HG03432 (cell line): ENCODE results near the gene FMN1.

Experiments
- ATAC-seq: cut with Tn5 transposase; IDR thresholded peaks from one replicate; pipeline ENCODE4 v1.9.1; 2021; ENCODE audit warnings: mild to moderate bottlenecking, moderate library complexity; ENCODE audit not compliant: unreplicated experiment

Gene FMN1

GRCh38 chr15:33194704-33195670 is at the start of gene FMN1:
Gene FMN1, minus strand, starts transcription at chr15:33194714. Its CDS starts 39,800 bp downstream, at chr15:33154914.
- ATAC-seq, result peak; percentile 98

GRCh38 chr15:33243869-33244268 is 49.4 kb upstream of the FMN1 start:
- no peak for ATAC-seq

GRCh38 chr15:33243393-33243792 is 48.9 kb upstream of the FMN1 start:
- ATAC-seq, result no peak

GRCh38 chr15:33242669-33243191 is 48.2 kb upstream of the FMN1 start:
- ATAC-seq, result no peak

DNA sequence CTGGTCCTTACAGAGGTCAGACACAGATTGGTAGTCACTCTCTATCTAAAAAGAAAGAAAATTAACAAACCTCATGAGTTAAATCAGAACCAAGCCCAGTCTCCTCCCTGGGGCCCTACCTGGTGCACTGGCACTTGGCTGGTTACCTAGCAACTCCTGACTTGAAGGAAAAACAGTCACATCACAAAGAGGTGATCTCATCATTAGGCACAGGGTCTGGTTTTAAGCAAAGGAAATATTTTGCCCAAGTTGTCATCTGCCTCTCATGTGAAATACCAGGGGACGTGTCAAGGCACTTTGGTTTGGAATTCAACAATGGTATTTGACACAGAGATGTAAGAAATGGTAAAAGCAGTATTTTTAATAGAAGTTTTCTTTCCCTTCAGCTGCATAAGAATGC is 47.7 kb upstream of the FMN1 start:
- ATAC-seq, result no peak

- no peak for ATAC-seq
Measured at GRCh38 chr15:33236841-33237509, 42.5 kb upstream of the FMN1 start.

- ATAC-seq, result no peak
Measured at GRCh38 chr15:33234020-33234461, 39.5 kb upstream of the FMN1 start.

DNA sequence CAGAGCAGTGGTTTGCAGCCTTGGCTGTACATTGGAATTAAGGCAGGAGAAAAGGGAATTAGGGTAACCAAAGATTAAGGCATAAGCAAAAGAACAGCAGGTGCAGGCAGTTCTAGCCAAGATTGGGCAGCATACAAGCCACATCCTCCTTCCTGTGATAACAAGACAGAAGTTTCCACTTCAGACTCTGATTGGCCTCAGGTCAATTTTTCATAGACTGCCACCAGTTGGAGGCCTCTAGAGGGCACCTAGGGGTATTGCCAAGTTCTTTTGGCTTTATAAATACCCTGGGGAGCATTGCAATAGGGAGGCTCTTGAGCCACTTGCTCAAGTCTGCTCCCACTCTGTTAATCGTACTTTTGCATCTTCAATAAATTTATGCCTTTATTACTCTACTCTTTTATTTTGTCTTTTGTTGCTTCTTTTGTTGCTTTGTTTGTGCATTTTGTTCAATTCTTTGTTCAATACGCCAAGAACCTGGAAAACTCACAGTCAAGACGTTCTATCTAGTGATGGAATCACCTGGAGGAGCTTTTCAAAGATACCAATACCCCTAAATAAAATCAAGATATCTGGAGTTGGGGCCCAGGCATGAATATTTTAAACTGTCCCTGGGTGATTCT is 32.2 kb upstream of the FMN1 start:
- ATAC-seq, result peak; percentile 79

- no peak for ATAC-seq
Measured at GRCh38 chr15:33218071-33218491, 23.6 kb upstream of the FMN1 start.

DNA sequence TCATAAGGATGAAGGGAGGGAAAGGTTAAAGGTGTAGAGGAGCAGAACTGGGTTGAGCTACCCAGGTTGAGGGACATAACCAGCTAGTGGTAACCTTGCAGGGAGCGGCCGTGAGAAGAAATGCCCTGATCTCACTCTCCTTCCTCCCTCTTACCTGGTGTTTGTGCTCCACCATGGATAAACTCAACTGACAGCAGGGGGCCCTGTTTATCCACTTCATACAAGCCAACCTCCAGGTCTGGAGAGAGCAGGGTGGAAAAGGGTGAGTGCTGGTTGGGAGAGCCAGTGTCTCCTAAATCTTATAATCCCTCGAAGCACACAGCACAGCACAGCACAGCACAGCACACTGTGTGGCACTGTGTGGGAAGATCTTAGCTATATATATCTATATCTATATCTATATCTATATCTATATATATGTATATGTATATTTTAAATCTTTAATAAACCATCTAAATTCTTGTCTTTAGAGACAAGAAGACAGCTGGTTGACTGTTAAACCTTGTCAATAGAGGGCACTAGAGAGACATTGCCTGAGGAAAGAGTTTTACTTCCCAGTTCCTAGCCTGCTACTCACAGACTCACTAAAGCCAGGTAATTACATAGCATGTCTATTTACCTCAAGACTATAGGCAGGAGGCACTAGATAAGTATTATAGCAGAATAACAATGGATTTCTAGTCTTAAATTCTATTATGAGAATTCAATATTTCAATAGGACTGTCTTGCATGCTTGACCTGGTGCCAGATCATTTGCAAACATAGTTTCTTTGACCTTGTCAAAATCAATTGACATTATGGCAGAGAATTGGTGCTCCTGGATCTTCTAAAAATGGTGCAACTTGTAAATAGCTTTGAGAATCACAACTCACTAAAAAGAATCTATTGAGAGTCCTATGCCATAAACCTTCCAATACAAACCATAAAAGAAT is 21.7 kb upstream of the FMN1 start:
- ATAC-seq, result no peak

- no peak for ATAC-seq
Measured at GRCh38 chr15:33211176-33211808, 16.8 kb upstream of the FMN1 start.

- no peak for ATAC-seq
Measured at GRCh38 chr15:33209575-33210481, 15.3 kb upstream of the FMN1 start.

GRCh38 chr15:33207646-33208045 is 13.1 kb upstream of the FMN1 start:
- no peak for ATAC-seq

DNA sequence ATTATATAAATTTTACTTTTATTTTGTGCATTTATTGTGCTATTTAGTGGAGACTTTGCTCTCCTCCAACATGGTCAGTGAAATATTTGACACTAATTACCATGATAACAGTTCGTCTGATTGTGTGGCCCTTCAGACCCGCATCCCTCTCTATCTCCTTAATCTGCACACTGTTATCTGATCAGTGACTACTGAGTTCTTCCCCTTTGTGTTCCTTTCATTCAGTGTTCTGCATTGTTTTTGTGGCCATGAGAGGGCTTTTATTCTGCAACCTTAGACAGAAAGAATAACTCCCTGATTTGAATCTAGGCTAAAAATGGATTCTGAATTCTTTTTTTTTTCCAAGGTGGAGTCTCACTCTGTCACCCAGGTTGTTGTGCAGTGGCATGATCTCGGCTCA is 11.9 kb upstream of the FMN1 start:
- ATAC-seq, result no peak

DNA sequence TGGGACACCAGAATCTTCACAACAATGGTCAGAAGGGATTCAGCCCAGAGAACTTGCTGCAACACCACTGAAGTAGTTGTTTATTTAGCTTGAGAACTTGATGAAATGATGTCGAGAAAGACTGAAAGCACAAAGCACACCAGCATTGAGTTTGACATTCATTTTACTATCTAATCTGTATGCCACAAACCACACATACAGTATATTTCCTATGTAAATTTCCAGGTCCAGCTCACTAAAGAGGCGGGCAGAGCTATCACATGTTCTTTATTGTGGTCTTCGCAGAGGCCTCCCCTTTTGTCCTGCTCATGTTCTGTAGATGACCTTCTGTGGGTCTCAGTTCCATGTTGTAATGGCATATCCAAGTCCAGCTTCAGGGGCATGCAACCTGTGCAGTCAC is 10.4 kb upstream of the FMN1 start:
- ATAC-seq, result no peak

DNA sequence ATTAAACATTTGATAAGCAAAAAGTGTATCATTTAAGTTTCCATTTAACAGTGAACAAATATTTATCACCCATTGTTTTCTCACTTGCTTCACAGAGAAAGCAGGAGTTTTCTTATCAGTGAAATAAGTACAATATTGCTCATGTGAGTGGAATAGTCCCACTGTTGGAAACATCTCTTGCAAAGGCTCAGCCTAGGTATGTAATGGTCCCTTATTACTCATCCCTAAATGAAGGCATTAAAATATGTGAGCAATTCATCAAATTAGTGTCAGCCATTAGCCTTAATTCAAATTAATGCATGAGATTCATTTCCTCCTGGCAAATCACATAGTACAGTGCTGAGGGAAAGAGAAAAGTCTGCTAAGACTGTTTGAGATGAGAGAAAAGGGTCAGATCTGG is 9.6 kb upstream of the FMN1 start:
- no peak for ATAC-seq

DNA sequence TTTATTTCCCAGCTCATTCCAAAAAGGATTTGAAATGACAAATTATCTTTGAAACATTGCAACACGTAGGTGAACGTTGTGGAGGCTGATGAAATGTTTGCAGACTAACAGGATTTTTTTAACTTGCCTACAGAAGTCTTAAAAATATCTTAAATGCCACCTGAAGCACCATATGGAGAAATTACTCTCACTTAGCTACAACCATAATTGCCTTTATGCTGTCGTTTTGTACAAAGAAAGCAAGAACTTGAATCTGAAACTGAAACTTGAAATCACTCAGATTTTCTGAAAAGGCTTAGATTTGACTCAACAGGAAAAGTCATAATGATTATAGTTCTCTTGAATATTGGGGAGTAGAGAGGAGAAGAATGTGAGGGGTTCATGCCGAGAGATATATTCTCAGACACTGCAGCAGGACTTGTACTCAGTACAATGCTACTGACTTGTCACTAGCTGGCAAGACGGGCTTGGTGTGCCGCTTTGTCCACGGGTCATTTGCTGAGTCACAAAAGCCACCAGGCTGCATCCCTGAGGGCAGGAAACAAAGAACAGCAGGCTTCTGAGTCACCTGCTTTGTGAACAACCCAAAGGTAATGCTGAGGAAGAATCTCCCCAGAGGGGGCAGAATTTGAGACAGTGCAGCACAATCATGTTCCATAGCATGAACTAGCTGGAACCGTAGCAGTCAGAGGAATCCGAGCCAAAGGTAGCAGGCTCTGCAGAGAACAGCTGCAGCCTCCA is 7.1 kb upstream of the FMN1 start:
- peak; percentile 89 for ATAC-seq

DNA sequence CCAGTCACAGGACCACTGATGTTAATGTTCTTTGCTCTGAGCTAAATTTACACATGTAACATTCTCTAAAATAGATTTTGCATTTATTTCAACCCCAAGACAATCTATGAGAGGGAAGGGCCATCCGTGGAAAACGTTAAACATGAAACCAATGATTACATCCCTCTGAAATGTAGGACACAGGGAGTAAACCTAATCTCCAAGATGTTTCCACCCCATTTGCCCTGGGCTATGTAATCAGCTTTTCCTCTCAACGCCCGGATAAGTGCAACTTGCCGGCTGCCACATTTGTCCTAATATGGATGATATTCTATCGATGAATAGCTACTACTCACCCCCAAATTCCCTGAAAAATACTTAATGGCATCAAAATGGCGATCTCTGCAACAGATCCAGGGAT is 6.4 kb upstream of the FMN1 start:
- ATAC-seq, result no peak
